PC-3 (cell line): ENCODE results near the gene HOPX.

Source experiments
- EZH2 ChIP-seq: fragments of 300-600 bp; sonication (generic); IDR thresholded peaks from one replicate; pipeline ENCODE4 v1.6.1; 2017; ENCODE audit warnings: antibody characterized with exemption, mild to moderate bottlenecking, low read length; ENCODE audit not compliant: unreplicated experiment
- TF ChIP-seq, protein P1 (sequence below): fragments of 300-600 bp; sonication (generic); conservative IDR thresholded peaks from 2 replicates; pipeline ENCODE4 v1.5.1; 2017; ENCODE audit warnings: antibody characterized with exemption, low read depth, mild to moderate bottlenecking, low read length

DNA sequence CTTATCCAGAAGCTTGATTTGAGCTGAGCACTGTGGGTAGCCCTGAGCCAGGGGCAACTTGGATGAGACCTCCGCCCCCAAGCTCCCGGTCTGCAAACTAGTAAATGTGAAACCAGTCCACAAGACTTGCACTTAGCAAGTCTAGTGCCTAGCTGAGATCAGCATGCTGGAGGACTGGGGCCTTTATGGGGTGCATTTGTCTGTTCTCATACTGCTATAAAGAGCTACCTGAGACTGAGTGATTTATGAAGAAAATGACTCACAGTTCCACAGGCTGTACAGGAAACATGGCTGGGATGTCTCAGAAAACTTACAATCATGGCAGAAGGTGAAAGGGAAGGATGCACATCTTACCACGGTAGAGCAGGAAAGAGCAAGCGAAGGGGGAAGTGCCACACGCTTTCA, 42.1 kb upstream of the HOPX start:
- TF ChIP-seq EZH2, result no peak
- TF ChIP-seq, protein P1, sequence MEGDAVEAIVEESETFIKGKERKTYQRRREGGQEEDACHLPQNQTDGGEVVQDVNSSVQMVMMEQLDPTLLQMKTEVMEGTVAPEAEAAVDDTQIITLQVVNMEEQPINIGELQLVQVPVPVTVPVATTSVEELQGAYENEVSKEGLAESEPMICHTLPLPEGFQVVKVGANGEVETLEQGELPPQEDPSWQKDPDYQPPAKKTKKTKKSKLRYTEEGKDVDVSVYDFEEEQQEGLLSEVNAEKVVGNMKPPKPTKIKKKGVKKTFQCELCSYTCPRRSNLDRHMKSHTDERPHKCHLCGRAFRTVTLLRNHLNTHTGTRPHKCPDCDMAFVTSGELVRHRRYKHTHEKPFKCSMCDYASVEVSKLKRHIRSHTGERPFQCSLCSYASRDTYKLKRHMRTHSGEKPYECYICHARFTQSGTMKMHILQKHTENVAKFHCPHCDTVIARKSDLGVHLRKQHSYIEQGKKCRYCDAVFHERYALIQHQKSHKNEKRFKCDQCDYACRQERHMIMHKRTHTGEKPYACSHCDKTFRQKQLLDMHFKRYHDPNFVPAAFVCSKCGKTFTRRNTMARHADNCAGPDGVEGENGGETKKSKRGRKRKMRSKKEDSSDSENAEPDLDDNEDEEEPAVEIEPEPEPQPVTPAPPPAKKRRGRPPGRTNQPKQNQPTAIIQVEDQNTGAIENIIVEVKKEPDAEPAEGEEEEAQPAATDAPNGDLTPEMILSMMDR, result no peak
